Ovary (tissue), 3 donors: ENCODE measurements around the gene TRIOBP.

Experiments used
- CTCF ChIP-seq, 3 donors: fragments of 450-650 bp in 2 of 3; fragments of 200-600 bp in 1 of 3; IDR thresholded peaks; one replicate each; pipeline versions ENCODE4 v1.5.1 to v1.8.0; 2016 to 2022; ENCODE audit warnings: antibody characterized with exemption in 3 of 3, mild to moderate bottlenecking in 1 of 3
- EP300 ChIP-seq: sonication (generic); formaldehyde crosslinking; IDR thresholded peaks from one replicate; pipeline ENCODE4 v1.6.1; 2017; ENCODE audit warnings: antibody characterized with exemption
- POLR2A ChIP-seq: fragments of 450-650 bp; IDR thresholded peaks from one replicate; pipeline ENCODE4 v1.6.1; 2017; ENCODE audit warnings: antibody characterized with exemption, mild to moderate bottlenecking, moderate library complexity
- donor health status: DM: no; HTN: no; CAD: no.

GRCh38 chr22:37812869-37813678 is 116.2 kb downstream of the TRIOBP start:
- TF ChIP-seq CTCF (IDR thresholded peaks at IDR 0.05) (no peak), POLR2A (no peak), EP300 (no peak)
